ENCODE results near the gene SDK2.
A peak's percentile ranks its signal among the peaks of the same experiment; 100 is the strongest.

SDK2 gene

GRCh38 chr17:73576556-73577098 lies 67.6 kb downstream of the SDK2 start:
- Histone ChIP-seq H3K4me1 (no peaks in the 10 kb centered on the region), H3K4me3 (no peak overlapping the region), H3K9me3 (no peaks in the 10 kb centered on the region), H3K27me3 (ENCODE audit: low read depth) (peaks cover 2% of the 10 kb centered on the region; the same call in 1 of the 2 replicates), H3K36me3 (replicated peaks) (no peaks in the 10 kb centered on the region)
- DNase-seq (ENCODE audit: low spot score in 2 of 2), result no peak
- in situ Hi-C loops (cut with MboI; ENCODE audit: low sequenced_read_pairs), result no loop called here

GRCh38 chr17:73575470-73576221 lies 68.6 kb downstream of the SDK2 start:
- DNase-seq (ENCODE audit: low spot score in 2 of 2), result peak; percentile 16 to 47

GRCh38 chr17:73571511-73572130 lies 72.6 kb downstream of the SDK2 start:
- DNase-seq (ENCODE audit: low spot score in 2 of 2), result no peak
- Histone ChIP-seq H3K36me3 (replicated peaks) (no peaks in the 10 kb centered on the region), H3K27me3 (ENCODE audit: low read depth) (peaks cover 2% of the 10 kb centered on the region; the same call in 1 of the 2 replicates), H3K9me3 (no peaks in the 10 kb centered on the region), H3K4me3 (no peak overlapping the region), H3K4me1 (peaks cover 9% of the 10 kb centered on the region)
- in situ Hi-C loops (cut with MboI; ENCODE audit: low sequenced_read_pairs), result no loop called here

More at GRCh38 chr17:73575470-73576221, 68.6 kb downstream of the SDK2 start:
- H3K4me1 ChIP-seq, result no peaks in the 10 kb centered on the region
- no peaks in the 10 kb centered on the region for H3K9me3 ChIP-seq
- no peaks in the 10 kb centered on the region for H3K36me3 ChIP-seq (replicated peaks)
- in situ Hi-C loops (cut with MboI; ENCODE audit: low sequenced_read_pairs), result no loop called here
- H3K27me3 ChIP-seq (ENCODE audit: low read depth), result peaks cover 2% of the 10 kb centered on the region; the same call in 1 of the 2 replicates
- no peak overlapping the region for H3K4me3 ChIP-seq

- Histone ChIP-seq H3K36me3 (replicated peaks) (no peaks in the 10 kb centered on the region), H3K9me3 (no peaks in the 10 kb centered on the region), H3K27me3 (ENCODE audit: low read depth) (no peaks in the 10 kb centered on the region), H3K4me1 (peaks cover 15% of the 10 kb centered on the region), H3K4me3 (no peak overlapping the region)
- DNase-seq (ENCODE audit: low spot score in 2 of 2), result no peak
- in situ Hi-C loops (cut with MboI; ENCODE audit: low sequenced_read_pairs), result no loop called here
Measured at GRCh38 chr17:73569762-73570319, 74.4 kb downstream of the SDK2 start.

- Histone ChIP-seq H3K4me3 (no peak overlapping the region), H3K9me3 (no peaks in the 10 kb centered on the region), H3K4me1 (peaks cover 15% of the 10 kb centered on the region), H3K36me3 (replicated peaks) (no peaks in the 10 kb centered on the region), H3K27me3 (ENCODE audit: low read depth) (no peaks in the 10 kb centered on the region)
- no peak for DNase-seq (ENCODE audit: low spot score in 2 of 2)
- in situ Hi-C loops (cut with MboI; ENCODE audit: low sequenced_read_pairs), result no loop called here
Measured at GRCh38 chr17:73568934-73569333, 75.3 kb downstream of the SDK2 start.

GRCh38 chr17:73566905-73567782 lies 77.1 kb downstream of the SDK2 start:
- DNase-seq (ENCODE audit: low spot score in 2 of 2), result peak; percentile 56 to 93
- no peak overlapping the region for H3K4me3 ChIP-seq
- H3K4me1 ChIP-seq, result peaks cover 15% of the 10 kb centered on the region
- in situ Hi-C loops (cut with MboI; ENCODE audit: low sequenced_read_pairs), result no loop called here
- H3K9me3 ChIP-seq, result no peaks in the 10 kb centered on the region
- H3K27me3 ChIP-seq (ENCODE audit: low read depth), result no peaks in the 10 kb centered on the region
- no peaks in the 10 kb centered on the region for H3K36me3 ChIP-seq (replicated peaks)

- in situ Hi-C loops (cut with MboI; ENCODE audit: low sequenced_read_pairs), result no loop called here
- peaks cover 15% of the 10 kb centered on the region for H3K4me1 ChIP-seq
- no peak overlapping the region for H3K4me3 ChIP-seq
- H3K27me3 ChIP-seq (ENCODE audit: low read depth), result no peaks in the 10 kb centered on the region
- no peaks in the 10 kb centered on the region for H3K36me3 ChIP-seq (replicated peaks)
- no peak for DNase-seq (ENCODE audit: low spot score in 2 of 2)
- no peaks in the 10 kb centered on the region for H3K9me3 ChIP-seq
Measured at GRCh38 chr17:73564843-73565242, 79.4 kb downstream of the SDK2 start.

GRCh38 chr17:73562896-73563295 lies 81.3 kb downstream of the SDK2 start:
- H3K36me3 ChIP-seq (replicated peaks), result no peaks in the 10 kb centered on the region
- H3K4me1 ChIP-seq, result peaks cover 15% of the 10 kb centered on the region
- H3K9me3 ChIP-seq, result no peaks in the 10 kb centered on the region
- H3K4me3 ChIP-seq, result no peak overlapping the region
- DNase-seq (ENCODE audit: low spot score in 2 of 2), result no peak
- in situ Hi-C loops (cut with MboI; ENCODE audit: low sequenced_read_pairs), result no loop called here
- H3K27me3 ChIP-seq (ENCODE audit: low read depth), result no peaks in the 10 kb centered on the region

GRCh38 chr17:73561111-73561510 lies 83.1 kb downstream of the SDK2 start:
- Histone ChIP-seq H3K4me3 (no peak overlapping the region), H3K27me3 (ENCODE audit: low read depth) (no peaks in the 10 kb centered on the region), H3K9me3 (no peaks in the 10 kb centered on the region), H3K36me3 (replicated peaks) (no peaks in the 10 kb centered on the region), H3K4me1 (peaks cover 1% of the 10 kb centered on the region)
- DNase-seq (ENCODE audit: low spot score in 2 of 2), result no peak
- in situ Hi-C loops (cut with MboI; ENCODE audit: low sequenced_read_pairs), result no loop called here

GRCh38 chr17:73560661-73561060 lies 83.6 kb downstream of the SDK2 start:
- in situ Hi-C loops (cut with MboI; ENCODE audit: low sequenced_read_pairs), result no loop called here
- Histone ChIP-seq H3K9me3 (no peaks in the 10 kb centered on the region), H3K27me3 (ENCODE audit: low read depth) (0 out of 2 replicates have a peak, but pooled peaks cover 3% of the 10 kb centered on the region), H3K4me1 (no peaks in the 10 kb centered on the region), H3K36me3 (replicated peaks) (no peaks in the 10 kb centered on the region), H3K4me3 (no peak overlapping the region)
- DNase-seq (ENCODE audit: low spot score in 2 of 2), result peak in 1 of 2 experiments; percentile 19

GRCh38 chr17:73559532-73559931 lies 84.7 kb downstream of the SDK2 start:
- Histone ChIP-seq H3K36me3 (replicated peaks) (no peaks in the 10 kb centered on the region), H3K9me3 (no peaks in the 10 kb centered on the region), H3K4me1 (no peaks in the 10 kb centered on the region), H3K27me3 (ENCODE audit: low read depth) (0 out of 2 replicates have a peak, but pooled peaks cover 3% of the 10 kb centered on the region), H3K4me3 (no peak overlapping the region)
- no peak for DNase-seq (ENCODE audit: low spot score in 2 of 2)
- in situ Hi-C loops (cut with MboI; ENCODE audit: low sequenced_read_pairs), result no loop called here

GRCh38 chr17:73555199-73555960 lies 88.9 kb downstream of the SDK2 start:
- no peak for DNase-seq (ENCODE audit: low spot score in 2 of 2)
- Histone ChIP-seq H3K4me3 (no peak overlapping the region), H3K36me3 (replicated peaks) (no peaks in the 10 kb centered on the region), H3K9me3 (no peaks in the 10 kb centered on the region), H3K4me1 (no peaks in the 10 kb centered on the region), H3K27me3 (ENCODE audit: low read depth) (0 out of 2 replicates have a peak, but pooled peaks cover 3% of the 10 kb centered on the region)
- in situ Hi-C loops (cut with MboI; ENCODE audit: low sequenced_read_pairs), result no loop called here

- Histone ChIP-seq H3K4me1 (no peaks in the 10 kb centered on the region), H3K27me3 (ENCODE audit: low read depth) (0 out of 2 replicates have a peak, but pooled peaks cover 3% of the 10 kb centered on the region), H3K9me3 (no peaks in the 10 kb centered on the region), H3K36me3 (replicated peaks) (no peaks in the 10 kb centered on the region), H3K4me3 (no peak overlapping the region)
- in situ Hi-C loops (cut with MboI; ENCODE audit: low sequenced_read_pairs), result no loop called here
- no peak for DNase-seq (ENCODE audit: low spot score in 2 of 2)
Measured at GRCh38 chr17:73554498-73554897, 89.7 kb downstream of the SDK2 start.

Data from HAP-1 (cell line).